Trophoblast cell (in vitro differentiated cells and primary cell): ENCODE data around the gene CDH22.

Experiments used
- DNase-seq, 2 donors: peaks; one replicate each; pipeline ENCODE4 v3.0.0-alpha.2; 2016
- H2AFZ ChIP-seq: 2 replicates; pipeline ENCODE4 v1.6.1; 2013; ENCODE audit warnings: low read length, moderate library complexity, mild to moderate bottlenecking; ENCODE audit not compliant: insufficient read depth, poor library complexity
- H2AK5ac ChIP-seq: 2 replicates; pipeline ENCODE4 v1.6.1; 2013; ENCODE audit warnings: mild to moderate bottlenecking, low read length
- H2BK120ac ChIP-seq: 2 replicates; pipeline ENCODE4 v1.6.1; 2013; ENCODE audit warnings: low read length, mild to moderate bottlenecking, moderate library complexity; ENCODE audit not compliant: insufficient read depth, poor library complexity
- H2BK12ac ChIP-seq: 2 replicates; pipeline ENCODE4 v1.6.1; 2013; ENCODE audit warnings: mild to moderate bottlenecking, low read length, moderate library complexity
- H2BK5ac ChIP-seq: 2 replicates; pipeline ENCODE4 v1.6.1; 2013; ENCODE audit warnings: low read length, low read depth, moderate library complexity, mild to moderate bottlenecking; ENCODE audit not compliant: poor library complexity
- H3K14ac ChIP-seq: 2 replicates; pipeline ENCODE4 v1.6.1; 2013; ENCODE audit warnings: mild to moderate bottlenecking, low read length
- H3K18ac ChIP-seq: 2 replicates; pipeline ENCODE4 v1.6.1; 2013; ENCODE audit warnings: mild to moderate bottlenecking, low read length
- H3K23ac ChIP-seq: 2 replicates; pipeline ENCODE4 v1.6.1; 2013; ENCODE audit warnings: low read length
- H3K27ac ChIP-seq: 2 replicates; pipeline ENCODE4 v1.5.1; 2013; ENCODE audit warnings: low read depth, mild to moderate bottlenecking, inconsistent platforms, low read length, moderate library complexity
- H3K27me3 ChIP-seq: 2 replicates; pipeline ENCODE4 v1.6.1; 2013; ENCODE audit warnings: inconsistent platforms, mild to moderate bottlenecking, low read length, moderate library complexity; ENCODE audit not compliant: insufficient read depth
- H3K36me3 ChIP-seq, 2 experiments: 1 replicate in 1 of 2; 2 replicates in 1 of 2; pipeline ENCODE4 v1.6.1; 2013; ENCODE audit warnings: low read length in 2 of 2, mild to moderate bottlenecking in 2 of 2, moderate library complexity in 1 of 2; ENCODE audit not compliant: insufficient read depth in 2 of 2, control insufficient read depth in 1 of 2
- H3K4ac ChIP-seq: 2 replicates; pipeline ENCODE4 v1.6.1; 2013; ENCODE audit warnings: low read depth, mild to moderate bottlenecking, low read length, moderate library complexity
- H3K4me1 ChIP-seq, 2 experiments: 1 replicate in 1 of 2; 2 replicates in 1 of 2; pipeline ENCODE4 v1.6.1; 2013; ENCODE audit warnings: low read length in 2 of 2, mild to moderate bottlenecking in 2 of 2, moderate library complexity in 1 of 2; ENCODE audit not compliant: insufficient read depth in 2 of 2, control insufficient read depth in 1 of 2
- H3K4me2 ChIP-seq: 2 replicates; pipeline ENCODE4 v1.6.1; 2013; ENCODE audit warnings: inconsistent platforms, mild to moderate bottlenecking, low read length, moderate library complexity
- H3K4me3 ChIP-seq: 2 replicates; pipeline ENCODE4 v1.5.1; 2013; ENCODE audit warnings: mild to moderate bottlenecking, low read depth, low read length, inconsistent platforms
- H3K79me1 ChIP-seq: one replicate; pipeline ENCODE4 v1.6.1; 2013; ENCODE audit warnings: low read length
- H3K79me2 ChIP-seq: 2 replicates; pipeline ENCODE4 v1.6.1; 2013; ENCODE audit warnings: low read length, mild to moderate bottlenecking; ENCODE audit not compliant: control insufficient read depth, insufficient read depth, poor library complexity
- H3K9ac ChIP-seq: 2 replicates; pipeline ENCODE4 v1.6.1; 2013; ENCODE audit warnings: mild to moderate bottlenecking, low read length
- H3K9me3 ChIP-seq: 2 replicates; pipeline ENCODE4 v1.6.1; 2013; ENCODE audit warnings: low read depth, mild to moderate bottlenecking, control low read depth, inconsistent platforms, low read length; ENCODE audit not compliant: insufficient read depth
- H4K12ac ChIP-seq: 2 replicates; pipeline ENCODE4 v1.6.1; 2013; ENCODE audit warnings: low read depth, mild to moderate bottlenecking, low read length, moderate library complexity
- H4K8ac ChIP-seq: 2 replicates; pipeline ENCODE4 v1.6.1; 2013; ENCODE audit warnings: low read depth, mild to moderate bottlenecking, low read length, moderate library complexity
- H4K91ac ChIP-seq: one replicate; pipeline ENCODE4 v1.6.1; 2013; ENCODE audit warnings: low read depth, mild to moderate bottlenecking, low read length, moderate library complexity
- WGBS: extraction: QIAGEN DNeasy Blood & Tissue Kit; methylation state at CpG from one replicate; pipeline ENCODE4 v1.1.7; 2013; ENCODE audit warnings: missing lambda C conversion rate; ENCODE audit not compliant: insufficient read length, insufficient coverage; ENCODE audit errors: extremely low coverage; 5-methylcytosine and 5-hydroxymethylcytosine counted together

The CDH22 gene

DNA sequence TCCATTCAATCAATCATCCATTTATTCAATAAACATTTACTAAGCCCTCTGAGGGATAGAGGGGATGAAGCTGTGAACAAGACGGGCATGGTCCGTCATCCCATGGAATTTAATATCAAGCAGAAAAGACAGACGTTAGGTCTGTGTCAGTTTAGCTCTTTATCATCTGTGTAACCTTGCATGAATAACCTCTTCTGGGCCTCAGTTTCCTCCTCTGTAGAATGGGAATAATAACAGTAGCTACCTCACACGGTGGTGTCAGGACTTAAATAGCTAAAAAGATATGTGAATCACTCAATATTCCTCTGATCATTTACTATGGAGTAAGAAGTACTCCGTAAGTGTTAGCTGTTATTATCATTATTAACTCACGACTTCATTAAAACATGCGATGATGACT is 21.3 kb downstream of the CDH22 start:
- H2AK5ac ChIP-seq, result no peak overlapping the region
- no peak overlapping the region for H2BK5ac ChIP-seq
- no peak overlapping the region for H4K8ac ChIP-seq
- WGBS, result no CpG with 5 or more reads among the region's 7 CpGs
- H2BK12ac ChIP-seq, result no peak overlapping the region
- no peak overlapping the region for H2AFZ ChIP-seq
- no peak overlapping the region for H4K12ac ChIP-seq
- no peaks in the 10 kb centered on the region for H3K36me3 ChIP-seq
- H3K14ac ChIP-seq, result no peak overlapping the region
- no peak overlapping the region for H3K23ac ChIP-seq
- H3K4me3 ChIP-seq, result no peak overlapping the region
- H3K9ac ChIP-seq, result no peak overlapping the region
- peaks cover 2 to 4% of the 10 kb centered on the region in 2 experiments for H3K4me1 ChIP-seq
- H3K4me2 ChIP-seq, result no peak overlapping the region
- no peak overlapping the region for H2BK120ac ChIP-seq
- H3K79me2 ChIP-seq, result no peaks in the 10 kb centered on the region
- no peak overlapping the region for H3K18ac ChIP-seq
- H3K9me3 ChIP-seq, result peaks cover 2% of the 10 kb centered on the region
- H3K79me1 ChIP-seq, result no peaks in the 10 kb centered on the region
- peaks cover 2% of the 10 kb centered on the region for H3K27me3 ChIP-seq
- no peak for DNase-seq
- H4K91ac ChIP-seq, result no peak overlapping the region
- H3K4ac ChIP-seq, result no peak overlapping the region
- no peak overlapping the region for H3K27ac ChIP-seq

DNA sequence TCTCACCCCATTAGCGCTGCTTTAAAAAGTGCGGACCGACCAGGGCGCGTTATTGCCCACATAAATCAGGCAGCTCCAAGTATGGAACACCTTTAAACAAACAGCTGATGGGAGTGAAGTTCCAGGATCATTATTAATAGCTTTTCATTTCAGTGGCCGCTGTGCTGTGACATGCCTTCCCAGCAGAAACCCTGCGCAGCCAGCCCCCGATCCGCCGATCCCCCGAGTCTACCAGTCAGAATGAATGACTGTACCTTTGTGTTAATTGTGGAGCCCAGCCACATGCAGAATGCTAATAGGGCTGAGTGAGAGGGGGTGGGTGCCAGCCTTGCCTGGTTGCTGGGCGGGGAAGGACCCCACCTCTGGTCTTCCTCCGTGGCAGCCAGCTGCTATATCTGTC is 21.9 kb downstream of the CDH22 start:
- WGBS, result no CpG with 5 or more reads among the region's 13 CpGs
- no peak overlapping the region for H3K4me2 ChIP-seq

DNA sequence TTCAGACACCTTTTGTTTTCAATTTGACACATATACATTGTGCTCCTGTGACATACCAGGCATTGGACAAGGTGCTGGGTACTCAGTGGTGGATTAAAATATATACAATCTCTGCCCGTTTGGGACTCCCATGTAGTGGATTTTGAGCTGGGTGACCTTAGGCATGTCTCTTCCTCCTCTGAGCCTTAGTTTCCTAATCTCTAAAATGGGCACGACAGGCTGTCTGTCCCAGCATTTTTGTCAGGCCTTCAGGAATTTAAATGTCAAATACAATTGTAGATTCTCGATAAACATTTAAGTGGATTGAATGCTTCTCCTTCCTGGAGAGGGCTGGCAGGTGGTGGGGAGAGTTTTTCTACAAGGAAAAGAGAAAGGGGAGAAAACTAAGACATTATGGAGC is 22.6 kb downstream of the CDH22 start:
- no CpG with 5 or more reads among the region's 3 CpGs for WGBS
- Histone ChIP-seq H3K9me3 (no peaks in the 10 kb centered on the region), H3K4me3 (no peak overlapping the region), H3K79me2 (no peaks in the 10 kb centered on the region), H3K14ac (no peak overlapping the region), H3K36me3 (no peaks in the 10 kb centered on the region), H3K79me1 (no peaks in the 10 kb centered on the region), H2BK12ac (no peak overlapping the region), H4K91ac (no peak overlapping the region), H2AK5ac (no peak overlapping the region), H3K4ac (no peak overlapping the region), H3K23ac (no peak overlapping the region), H4K12ac (no peak overlapping the region), H3K4me2 (no peak overlapping the region), H3K27ac (no peak overlapping the region), H3K4me1 (peaks cover 2 to 4% of the 10 kb centered on the region in 2 experiments), H2BK5ac (no peak overlapping the region), H3K9ac (no peak overlapping the region), H3K18ac (no peak overlapping the region), H3K27me3 (no peaks in the 10 kb centered on the region), H2BK120ac (no peak overlapping the region), H4K8ac (no peak overlapping the region), H2AFZ (no peak overlapping the region)
- DNase-seq, result no peak

More for the DNA sequence above, 21.9 kb downstream of the CDH22 start:
- no peak overlapping the region for H4K12ac ChIP-seq
- no peaks in the 10 kb centered on the region for H3K79me2 ChIP-seq
- H3K9me3 ChIP-seq, result no peaks in the 10 kb centered on the region
- H2AFZ ChIP-seq, result no peak overlapping the region
- no peak overlapping the region for H3K4me3 ChIP-seq
- no peaks in the 10 kb centered on the region for H3K79me1 ChIP-seq
- H4K8ac ChIP-seq, result no peak overlapping the region
- no peak overlapping the region for H3K27ac ChIP-seq
- H3K18ac ChIP-seq, result no peak overlapping the region
- no peak overlapping the region for H3K14ac ChIP-seq
- no peak overlapping the region for H2BK5ac ChIP-seq
- no peak overlapping the region for H3K9ac ChIP-seq
- peaks cover 2 to 4% of the 10 kb centered on the region in 2 experiments for H3K4me1 ChIP-seq
- no peaks in the 10 kb centered on the region for H3K27me3 ChIP-seq
- no peak overlapping the region for H2BK12ac ChIP-seq
- H3K4ac ChIP-seq, result no peak overlapping the region
- no peak overlapping the region for H4K91ac ChIP-seq
- DNase-seq, result no peak
- no peak overlapping the region for H3K23ac ChIP-seq
- no peak overlapping the region for H2BK120ac ChIP-seq
- no peak overlapping the region for H2AK5ac ChIP-seq
- no peaks in the 10 kb centered on the region for H3K36me3 ChIP-seq

DNA sequence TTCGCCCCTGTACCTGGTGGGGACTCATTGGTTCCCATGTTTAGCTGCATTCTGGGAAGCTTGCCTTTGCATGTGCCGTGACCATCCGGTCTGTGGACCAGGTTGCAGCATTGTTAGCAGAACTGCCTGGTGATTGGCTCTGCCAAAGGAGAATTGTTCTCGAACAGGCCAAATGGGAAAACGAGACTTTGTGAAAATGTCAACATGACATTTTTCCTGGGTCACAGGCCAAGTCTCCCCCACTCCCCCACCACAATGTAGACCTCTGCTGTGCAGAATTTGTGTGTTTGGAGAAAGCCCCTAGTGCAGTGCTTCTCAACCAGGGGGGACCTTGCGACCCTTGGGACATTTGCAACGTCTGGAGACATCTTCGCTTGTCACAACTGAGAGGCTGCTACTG is 23.2 kb downstream of the CDH22 start:
- Histone ChIP-seq H3K18ac (no peak overlapping the region), H4K91ac (no peak overlapping the region), H3K4ac (no peak overlapping the region), H3K23ac (no peak overlapping the region), H3K27me3 (no peaks in the 10 kb centered on the region), H3K4me3 (no peak overlapping the region), H3K9ac (no peak overlapping the region), H3K36me3 (no peaks in the 10 kb centered on the region), H3K4me1 (peaks cover 2 to 4% of the 10 kb centered on the region in 2 experiments), H3K9me3 (no peaks in the 10 kb centered on the region), H3K14ac (no peak overlapping the region), H2BK5ac (no peak overlapping the region), H3K4me2 (no peak overlapping the region), H2BK12ac (no peak overlapping the region), H4K12ac (no peak overlapping the region), H4K8ac (no peak overlapping the region), H3K79me2 (no peaks in the 10 kb centered on the region), H3K79me1 (no peaks in the 10 kb centered on the region), H3K27ac (no peak overlapping the region), H2AFZ (no peak overlapping the region), H2AK5ac (no peak overlapping the region), H2BK120ac (no peak overlapping the region)
- WGBS, result no CpG with 5 or more reads among the region's 8 CpGs
- DNase-seq, result no peak
